HL-60 (cell line): ENCODE measurements around the gene MRPL23.

Source experiments
- DNase-seq, 2 experiments: peaks; one replicate each; pipeline ENCODE4 v3.0.0-alpha.2; 2010 to 2020; ENCODE audit warnings: low read depth in 1 of 2, low spot score in 1 of 2
- H3K27ac ChIP-seq: fragments of 250-450 bp; sonication (Bioruptor Pico); replicated peaks from 2 replicates; pipeline ENCODE4 v1.5.1; 2020; ENCODE audit warnings: mild to moderate bottlenecking, moderate library complexity
- H3K27me3 ChIP-seq: fragments of 250-450 bp; sonication (Bioruptor Pico); 2 replicates; pipeline ENCODE4 v1.5.1; 2021; ENCODE audit warnings: mild to moderate bottlenecking, moderate library complexity; ENCODE audit not compliant: insufficient read depth, poor library complexity, severe bottlenecking
- H3K4me3 ChIP-seq: replicated peaks from 2 replicates; pipeline ENCODE4 v1.5.1; 2011; ENCODE audit warnings: mild to moderate bottlenecking, control low read depth, low read length; ENCODE audit not compliant: insufficient read depth
- GABPA ChIP-seq: IDR thresholded peaks from 2 replicates; pipeline ENCODE4 v1.6.1; 2012; ENCODE audit warnings: low read depth
- POLR2AphosphoS5 ChIP-seq: IDR thresholded peaks from 2 replicates; pipeline ENCODE4 v1.6.1; 2012; ENCODE audit warnings: low read depth
- SPI1 ChIP-seq: IDR thresholded peaks from 2 replicates; pipeline ENCODE4 v1.6.1; 2012; ENCODE audit warnings: low read depth, mild to moderate bottlenecking, borderline replicate concordance
- TF ChIP-seq, protein P1 (sequence below): IDR thresholded peaks from 2 replicates; pipeline ENCODE4 v1.6.1; 2012; ENCODE audit warnings: low read depth; ENCODE audit not compliant: insufficient replicate concordance
- TF ChIP-seq, protein P2 (sequence below): IDR thresholded peaks from one replicate; pipeline ENCODE4 v1.5.1; 2011; ENCODE audit warnings: low read length, control low read depth, inconsistent platforms; ENCODE audit not compliant: insufficient read depth

The MRPL23 gene

DNA sequence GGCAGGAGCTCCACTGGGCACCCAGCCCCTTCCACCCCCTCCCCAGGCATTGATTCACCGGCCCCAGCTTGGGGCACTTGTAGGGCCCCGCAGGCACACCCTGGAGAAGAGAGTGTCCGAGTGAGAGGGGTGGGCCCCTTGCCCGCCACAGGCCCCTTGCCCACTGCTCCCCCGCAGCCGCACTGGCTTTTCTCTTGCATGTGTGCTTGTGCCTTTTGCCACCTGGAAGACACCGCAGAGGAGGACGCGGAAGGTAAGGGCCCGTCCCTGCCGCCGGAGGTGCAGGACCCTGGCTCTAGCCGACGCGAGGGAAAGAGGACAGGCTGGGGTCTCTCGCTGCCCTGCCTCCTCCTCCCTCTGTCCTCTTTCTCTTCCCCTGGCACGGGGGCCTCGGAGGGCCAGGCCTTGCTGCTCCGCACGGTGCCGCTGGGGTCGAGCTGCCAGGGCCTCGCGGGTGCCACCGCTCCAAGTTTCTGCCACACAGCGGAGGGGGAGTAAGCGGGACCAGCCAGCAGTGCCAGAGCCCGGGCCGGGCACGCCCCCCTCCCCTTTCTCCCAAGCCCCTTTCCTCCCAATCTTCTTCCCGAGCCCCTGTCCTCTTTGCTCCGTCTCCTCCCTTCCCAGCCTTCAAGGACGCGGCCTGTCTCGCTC is 18.1 kb upstream of the MRPL23 start:
- TF ChIP-seq SPI1 (no peak), POLR2AphosphoS5 (no peak), GABPA (no peak)
- TF ChIP-seq, protein P1, sequence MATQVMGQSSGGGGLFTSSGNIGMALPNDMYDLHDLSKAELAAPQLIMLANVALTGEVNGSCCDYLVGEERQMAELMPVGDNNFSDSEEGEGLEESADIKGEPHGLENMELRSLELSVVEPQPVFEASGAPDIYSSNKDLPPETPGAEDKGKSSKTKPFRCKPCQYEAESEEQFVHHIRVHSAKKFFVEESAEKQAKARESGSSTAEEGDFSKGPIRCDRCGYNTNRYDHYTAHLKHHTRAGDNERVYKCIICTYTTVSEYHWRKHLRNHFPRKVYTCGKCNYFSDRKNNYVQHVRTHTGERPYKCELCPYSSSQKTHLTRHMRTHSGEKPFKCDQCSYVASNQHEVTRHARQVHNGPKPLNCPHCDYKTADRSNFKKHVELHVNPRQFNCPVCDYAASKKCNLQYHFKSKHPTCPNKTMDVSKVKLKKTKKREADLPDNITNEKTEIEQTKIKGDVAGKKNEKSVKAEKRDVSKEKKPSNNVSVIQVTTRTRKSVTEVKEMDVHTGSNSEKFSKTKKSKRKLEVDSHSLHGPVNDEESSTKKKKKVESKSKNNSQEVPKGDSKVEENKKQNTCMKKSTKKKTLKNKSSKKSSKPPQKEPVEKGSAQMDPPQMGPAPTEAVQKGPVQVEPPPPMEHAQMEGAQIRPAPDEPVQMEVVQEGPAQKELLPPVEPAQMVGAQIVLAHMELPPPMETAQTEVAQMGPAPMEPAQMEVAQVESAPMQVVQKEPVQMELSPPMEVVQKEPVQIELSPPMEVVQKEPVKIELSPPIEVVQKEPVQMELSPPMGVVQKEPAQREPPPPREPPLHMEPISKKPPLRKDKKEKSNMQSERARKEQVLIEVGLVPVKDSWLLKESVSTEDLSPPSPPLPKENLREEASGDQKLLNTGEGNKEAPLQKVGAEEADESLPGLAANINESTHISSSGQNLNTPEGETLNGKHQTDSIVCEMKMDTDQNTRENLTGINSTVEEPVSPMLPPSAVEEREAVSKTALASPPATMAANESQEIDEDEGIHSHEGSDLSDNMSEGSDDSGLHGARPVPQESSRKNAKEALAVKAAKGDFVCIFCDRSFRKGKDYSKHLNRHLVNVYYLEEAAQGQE = no peak
- TF ChIP-seq, protein P2, sequence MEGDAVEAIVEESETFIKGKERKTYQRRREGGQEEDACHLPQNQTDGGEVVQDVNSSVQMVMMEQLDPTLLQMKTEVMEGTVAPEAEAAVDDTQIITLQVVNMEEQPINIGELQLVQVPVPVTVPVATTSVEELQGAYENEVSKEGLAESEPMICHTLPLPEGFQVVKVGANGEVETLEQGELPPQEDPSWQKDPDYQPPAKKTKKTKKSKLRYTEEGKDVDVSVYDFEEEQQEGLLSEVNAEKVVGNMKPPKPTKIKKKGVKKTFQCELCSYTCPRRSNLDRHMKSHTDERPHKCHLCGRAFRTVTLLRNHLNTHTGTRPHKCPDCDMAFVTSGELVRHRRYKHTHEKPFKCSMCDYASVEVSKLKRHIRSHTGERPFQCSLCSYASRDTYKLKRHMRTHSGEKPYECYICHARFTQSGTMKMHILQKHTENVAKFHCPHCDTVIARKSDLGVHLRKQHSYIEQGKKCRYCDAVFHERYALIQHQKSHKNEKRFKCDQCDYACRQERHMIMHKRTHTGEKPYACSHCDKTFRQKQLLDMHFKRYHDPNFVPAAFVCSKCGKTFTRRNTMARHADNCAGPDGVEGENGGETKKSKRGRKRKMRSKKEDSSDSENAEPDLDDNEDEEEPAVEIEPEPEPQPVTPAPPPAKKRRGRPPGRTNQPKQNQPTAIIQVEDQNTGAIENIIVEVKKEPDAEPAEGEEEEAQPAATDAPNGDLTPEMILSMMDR = no peak
- Histone ChIP-seq H3K27ac (no peak overlapping the region), H3K27me3 (peaks cover 10% of the 10 kb centered on the region), H3K4me3 (no peak overlapping the region)
- no peak for DNase-seq

DNA sequence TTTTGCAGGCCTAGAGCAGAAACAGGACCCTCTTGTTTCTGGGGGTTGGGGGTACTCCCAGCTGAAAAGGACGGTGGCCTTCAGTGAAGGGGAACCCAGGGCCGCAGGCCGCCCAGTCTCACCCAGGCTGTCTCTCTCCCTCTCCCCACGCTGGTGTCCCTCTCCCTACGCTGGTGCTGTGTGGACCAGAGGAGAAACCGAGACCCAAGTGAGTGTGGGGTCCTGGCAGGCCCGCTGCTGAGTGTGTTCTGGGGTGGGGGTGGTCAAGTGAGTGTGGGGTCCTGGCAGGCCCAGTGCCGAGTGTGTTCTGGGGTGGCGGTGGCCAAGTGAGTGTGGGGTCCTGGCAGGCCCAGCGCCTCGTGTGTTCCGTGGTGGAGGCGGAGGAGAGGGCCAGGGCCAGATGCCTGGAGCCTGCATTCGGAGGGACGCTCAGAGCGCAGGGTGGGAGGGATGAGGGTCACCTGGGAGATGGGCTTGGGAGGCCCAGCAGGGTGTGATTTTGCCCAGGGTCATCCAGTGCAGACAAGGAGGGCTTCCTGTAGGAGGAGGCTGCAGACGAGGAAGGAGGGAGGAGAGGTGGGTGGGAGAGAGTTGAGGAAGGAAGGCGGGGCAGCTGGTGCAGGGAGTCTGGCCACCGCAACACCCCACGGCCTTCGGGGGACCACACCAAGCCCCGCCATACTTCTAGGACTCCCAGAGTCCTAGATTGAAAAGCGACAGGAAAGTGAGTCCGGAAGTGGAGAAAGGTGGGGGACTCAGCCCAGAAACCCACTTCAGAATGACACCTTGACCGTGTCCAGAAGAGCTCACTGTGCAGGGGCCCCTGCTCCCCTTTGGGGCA is 17.3 kb upstream of the MRPL23 start:
- no peak for DNase-seq
- peaks cover 10% of the 10 kb centered on the region for H3K27me3 ChIP-seq
- H3K27ac ChIP-seq = no peak overlapping the region
- H3K4me3 ChIP-seq = no peak overlapping the region
- TF ChIP-seq, protein P1 = no peak
- TF ChIP-seq POLR2AphosphoS5 (no peak), SPI1 (no peak), GABPA (no peak)
- TF ChIP-seq, protein P2 = no peak

DNA sequence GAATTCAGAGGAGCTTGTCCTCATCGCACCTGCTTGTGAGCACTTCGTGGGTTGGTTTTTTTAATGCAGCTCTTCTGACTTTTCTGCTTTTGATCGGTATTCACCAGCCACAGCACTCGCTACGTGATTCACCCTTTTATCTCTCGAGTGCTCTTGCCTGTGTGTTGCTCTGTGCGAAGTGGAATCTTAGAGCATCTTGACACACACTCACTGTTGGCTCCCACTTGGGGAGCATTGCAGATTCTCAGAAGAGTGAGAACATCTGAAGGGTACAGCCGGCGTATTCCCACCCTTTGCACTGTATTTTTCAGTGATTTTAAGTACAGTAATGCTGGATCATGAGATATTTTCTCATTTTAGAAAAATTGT is 16.7 kb upstream of the MRPL23 start:
- no peak overlapping the region for H3K4me3 ChIP-seq
- DNase-seq = no peak
- peaks cover 13% of the 10 kb centered on the region for H3K27me3 ChIP-seq
- TF ChIP-seq SPI1 = no peak
- TF ChIP-seq, protein P1 = no peak
- no peak overlapping the region for H3K27ac ChIP-seq
